GM20431 (cell line): Measurements from ENCODE around the gene ZNF598.
"Not testable (repeated sequence)": the region's sequence is repeated elsewhere in the genome, so short reads cannot be mapped to it uniquely, and the experiment has no call there.

Source experiments
- in situ Hi-C: fragments of 300-500 bp; cut with MseI, MboI; formaldehyde crosslinking; loops from one replicate; pipeline ENCODE4 v1.15.0; 2020; ENCODE audit warnings: low sequenced_read_pairs; ENCODE audit not compliant: unreplicated experiment

ZNF598 gene

DNA sequence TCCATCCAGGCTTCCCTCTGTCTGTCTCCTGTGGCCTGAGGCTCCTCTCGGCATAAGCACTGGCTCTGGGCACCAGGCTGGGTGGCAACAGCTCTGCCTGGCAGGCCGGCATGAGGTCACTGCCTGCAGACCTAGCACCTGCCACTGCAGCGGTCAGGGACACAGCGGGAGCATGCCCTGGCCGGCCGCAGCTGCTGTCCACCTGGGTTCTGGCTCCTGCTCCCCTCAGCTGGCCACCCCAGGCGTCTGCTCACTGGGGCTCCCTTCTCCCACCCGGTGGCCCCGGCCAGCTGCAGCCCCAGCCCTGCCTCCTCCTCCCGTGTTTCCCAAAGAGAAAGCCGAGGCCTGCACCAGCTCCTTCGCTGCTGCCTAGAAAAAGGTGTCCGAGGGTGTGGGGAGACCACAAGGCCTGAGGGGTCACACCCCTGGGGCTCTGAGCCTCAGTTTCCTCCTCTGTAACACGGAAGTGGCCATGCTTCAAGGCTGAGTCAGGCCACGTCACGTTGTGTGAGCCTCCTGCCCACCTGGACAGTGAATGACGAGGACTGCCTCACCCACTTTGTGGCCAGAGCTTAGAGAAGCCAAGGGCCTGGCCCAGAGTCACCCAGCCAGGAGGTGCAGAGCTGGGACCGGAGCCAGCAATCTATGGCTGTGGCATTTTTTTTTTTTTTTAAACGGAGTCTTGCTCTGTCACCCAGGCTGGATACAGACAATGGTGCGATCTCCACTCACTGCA lies 31.3 kb upstream of the ZNF598 start:
- in situ Hi-C loops: no loop called here

DNA sequence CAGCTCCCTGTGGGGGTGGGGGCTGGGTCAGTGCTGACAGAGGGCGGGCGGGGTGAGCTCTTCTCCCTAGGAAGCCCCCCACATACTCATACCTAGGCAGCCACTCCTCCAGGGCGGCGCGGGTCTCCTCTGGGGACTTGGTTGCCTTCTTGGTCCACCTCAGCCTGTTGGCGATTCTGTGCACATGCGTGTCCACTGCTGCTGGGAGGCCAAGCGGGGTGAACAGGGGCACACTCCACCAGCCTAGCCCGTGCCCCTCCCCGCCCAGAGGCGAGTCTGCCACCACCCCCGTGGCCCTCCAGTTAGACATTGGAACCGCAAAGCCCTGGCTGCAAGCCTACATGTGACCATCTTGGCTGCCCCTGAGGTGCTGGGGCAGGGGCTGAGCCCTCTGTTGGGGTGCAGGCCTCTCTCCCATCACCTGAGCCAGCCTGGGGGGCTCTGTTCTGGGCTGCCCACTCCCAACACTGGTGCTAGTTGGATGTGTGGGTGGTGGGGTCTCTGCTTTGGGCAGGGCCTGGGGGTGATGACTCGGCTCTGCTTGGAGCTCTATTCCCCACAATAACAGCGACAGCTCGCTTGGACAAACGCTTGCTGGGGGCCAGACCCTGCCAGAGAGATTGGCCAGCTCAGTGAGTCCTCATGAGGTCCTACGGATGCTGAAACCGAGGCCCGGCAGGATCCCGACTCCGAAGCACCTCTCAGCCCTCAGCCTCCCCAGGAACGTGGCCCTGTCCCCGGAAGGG lies 30.6 kb upstream of the ZNF598 start:
- in situ Hi-C loops: no loop called here

DNA sequence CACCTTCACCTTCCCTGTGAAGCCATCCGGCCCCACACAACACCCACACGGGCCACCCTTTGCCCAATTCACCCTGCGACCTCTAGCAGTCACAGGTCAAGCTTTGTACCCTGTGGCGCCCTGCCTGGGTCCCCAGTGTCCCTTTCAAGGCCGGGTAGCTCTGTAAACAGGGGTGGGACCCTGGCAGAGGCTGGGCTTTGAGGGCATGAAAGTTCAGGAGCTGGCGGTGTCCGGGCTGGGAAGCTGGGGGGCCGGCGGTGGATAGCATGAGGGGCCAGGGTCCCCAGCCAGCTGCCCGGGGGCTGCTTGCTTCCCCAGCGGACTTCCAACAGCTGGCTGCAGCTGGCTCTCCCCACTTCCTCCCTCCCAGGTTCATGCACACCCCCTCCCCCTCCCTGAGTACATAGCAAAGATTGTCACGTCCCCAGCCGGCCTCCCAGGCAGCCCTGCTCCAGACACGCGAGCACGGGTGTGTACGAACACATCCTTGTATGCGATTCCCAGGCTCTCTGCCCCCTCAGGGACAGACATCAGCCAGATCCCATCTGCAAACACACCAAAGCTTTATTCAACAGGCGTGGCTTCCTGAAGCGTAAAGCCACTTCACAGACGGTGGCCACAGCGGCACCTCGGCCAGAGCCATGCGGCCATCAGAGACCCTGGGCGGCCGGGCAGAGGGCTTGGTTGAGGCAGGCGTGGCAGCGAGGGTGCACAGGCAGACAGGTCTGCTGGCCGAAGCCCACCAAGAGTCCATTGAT lies 29.8 kb upstream of the ZNF598 start:
- in situ Hi-C loops: no loop called here

DNA sequence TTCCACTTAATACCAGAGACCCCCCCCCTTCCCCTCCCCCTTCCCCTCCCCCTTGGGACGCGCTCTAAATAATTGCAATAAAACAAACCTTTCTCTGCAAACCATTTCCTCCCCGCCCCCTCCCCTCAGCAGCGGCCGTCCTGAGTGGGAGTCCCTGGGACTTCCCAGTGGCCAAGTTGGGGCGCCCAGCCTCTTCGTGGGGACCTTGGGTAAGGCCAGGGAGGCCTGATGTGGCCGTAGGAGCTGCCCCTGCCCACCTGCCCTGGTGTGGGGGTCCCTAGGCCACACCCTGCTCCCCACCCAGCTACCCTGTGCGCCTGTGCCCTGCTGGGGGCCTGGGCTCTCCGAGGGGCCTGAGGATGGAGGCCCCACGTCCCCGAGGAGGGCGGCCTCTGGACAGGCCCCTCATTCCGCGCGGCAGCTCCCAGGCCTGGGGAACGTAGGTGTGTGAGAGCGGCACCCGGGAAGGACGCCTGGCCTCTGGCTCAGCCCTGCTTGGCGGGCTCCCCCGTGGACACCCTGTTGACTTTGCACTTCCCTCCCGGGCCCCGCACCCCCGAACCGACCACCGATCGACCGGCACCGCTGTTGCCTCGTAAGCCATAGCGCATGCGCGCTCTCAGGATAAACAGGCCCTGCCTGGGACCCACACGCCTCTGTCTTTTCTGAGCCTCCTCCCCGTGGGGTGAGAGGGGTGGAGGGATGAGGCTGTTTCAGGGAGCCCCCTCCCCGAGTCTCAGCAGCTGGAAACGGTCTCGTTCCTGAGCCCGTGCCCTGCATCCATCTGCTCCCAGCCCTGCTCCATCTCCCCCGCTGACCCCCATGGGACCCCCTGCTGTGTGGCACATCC lies 29.0 kb upstream of the ZNF598 start:
- in situ Hi-C loops: no loop called here

DNA sequence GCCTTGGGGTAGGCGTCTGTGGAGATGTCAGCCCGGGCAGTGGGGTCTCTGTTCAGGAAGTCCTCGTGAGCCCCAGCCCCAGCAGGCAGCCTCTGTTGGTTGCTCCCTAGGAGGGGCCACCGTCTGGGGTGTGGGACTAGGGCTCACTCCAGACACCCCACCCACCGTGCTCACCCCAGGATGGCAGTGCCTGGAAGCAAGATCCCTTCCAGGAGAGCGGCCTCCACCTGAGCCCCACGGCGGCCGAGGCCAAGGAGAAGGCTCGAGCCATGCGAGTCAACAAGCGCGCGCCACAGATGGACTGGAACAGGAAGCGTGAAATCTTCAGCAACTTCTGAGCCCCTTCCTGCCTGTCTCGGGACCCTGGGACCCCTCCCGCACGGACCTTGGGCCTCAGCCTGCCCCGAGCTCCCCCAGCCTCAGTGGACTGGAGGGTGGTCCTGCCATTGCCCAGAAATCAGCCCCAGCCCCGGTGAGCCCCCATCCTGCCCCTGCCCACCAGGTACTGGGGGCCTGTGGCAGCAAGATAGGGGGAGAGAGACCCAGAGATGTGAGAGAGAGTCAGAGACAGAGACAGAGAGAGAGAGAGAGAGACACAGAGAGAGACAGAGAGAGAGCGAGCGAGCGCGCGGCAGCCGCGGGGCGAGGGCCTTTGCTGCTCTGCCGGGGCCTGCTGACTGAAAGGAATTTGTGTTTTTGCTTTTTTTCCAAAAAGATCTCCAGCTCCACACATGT lies 28.2 kb upstream of the ZNF598 start:
- in situ Hi-C loops: no loop called here

DNA sequence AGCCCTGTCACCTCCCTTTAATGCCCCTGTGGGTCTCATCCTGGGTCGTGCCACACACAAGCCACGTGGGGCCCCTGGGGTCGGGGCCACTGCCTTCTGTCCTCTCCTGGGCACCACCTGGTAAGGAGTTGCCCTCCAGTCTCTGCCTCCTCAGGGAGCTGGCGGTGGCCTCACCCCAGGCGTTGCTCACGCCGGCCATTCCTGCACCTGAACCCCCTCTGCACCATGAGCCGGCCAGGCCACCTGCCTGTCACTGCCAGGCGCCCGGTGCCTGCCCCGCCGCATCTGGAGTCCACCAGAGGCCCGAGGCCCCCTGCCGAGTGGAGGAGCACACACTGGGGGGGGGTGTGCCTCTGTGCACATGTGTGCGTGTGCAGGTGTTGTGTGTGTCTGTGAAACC lies 27.5 kb upstream of the ZNF598 start:
- in situ Hi-C loops: no loop called here

DNA sequence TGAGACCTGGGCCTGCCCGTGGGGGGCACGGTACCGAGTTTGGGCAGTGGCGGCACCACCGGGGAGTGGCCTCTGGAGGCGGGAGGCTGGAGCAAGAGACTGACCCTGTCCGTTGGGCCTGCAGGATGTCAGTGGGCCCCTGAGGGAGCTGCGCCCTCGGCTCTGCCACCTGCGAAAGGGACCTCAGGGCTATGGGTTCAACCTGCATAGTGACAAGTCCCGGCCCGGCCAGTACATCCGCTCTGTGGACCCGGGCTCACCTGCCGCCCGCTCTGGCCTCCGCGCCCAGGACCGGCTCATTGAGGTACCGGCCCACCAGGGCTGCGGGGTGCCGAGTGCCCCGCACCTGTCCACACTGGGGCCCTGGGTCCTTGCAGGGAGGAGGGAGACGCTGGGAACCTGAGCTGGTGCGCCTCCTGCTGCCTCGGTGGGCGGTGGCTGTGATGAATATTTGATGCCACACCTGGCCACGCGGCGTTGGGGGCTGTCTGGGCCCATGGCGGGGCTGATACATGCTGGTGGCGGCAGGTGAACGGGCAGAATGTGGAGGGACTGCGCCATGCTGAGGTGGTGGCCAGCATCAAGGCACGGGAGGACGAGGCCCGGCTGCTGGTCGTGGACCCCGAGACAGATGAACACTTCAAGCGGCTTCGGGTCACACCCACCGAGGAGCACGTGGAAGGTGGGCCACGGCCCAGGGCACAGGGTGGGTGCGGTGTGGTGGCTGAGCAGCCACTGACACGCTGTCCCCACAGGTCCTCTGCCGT lies 26.8 kb upstream of the ZNF598 start:
- in situ Hi-C loops: no loop called here

DNA sequence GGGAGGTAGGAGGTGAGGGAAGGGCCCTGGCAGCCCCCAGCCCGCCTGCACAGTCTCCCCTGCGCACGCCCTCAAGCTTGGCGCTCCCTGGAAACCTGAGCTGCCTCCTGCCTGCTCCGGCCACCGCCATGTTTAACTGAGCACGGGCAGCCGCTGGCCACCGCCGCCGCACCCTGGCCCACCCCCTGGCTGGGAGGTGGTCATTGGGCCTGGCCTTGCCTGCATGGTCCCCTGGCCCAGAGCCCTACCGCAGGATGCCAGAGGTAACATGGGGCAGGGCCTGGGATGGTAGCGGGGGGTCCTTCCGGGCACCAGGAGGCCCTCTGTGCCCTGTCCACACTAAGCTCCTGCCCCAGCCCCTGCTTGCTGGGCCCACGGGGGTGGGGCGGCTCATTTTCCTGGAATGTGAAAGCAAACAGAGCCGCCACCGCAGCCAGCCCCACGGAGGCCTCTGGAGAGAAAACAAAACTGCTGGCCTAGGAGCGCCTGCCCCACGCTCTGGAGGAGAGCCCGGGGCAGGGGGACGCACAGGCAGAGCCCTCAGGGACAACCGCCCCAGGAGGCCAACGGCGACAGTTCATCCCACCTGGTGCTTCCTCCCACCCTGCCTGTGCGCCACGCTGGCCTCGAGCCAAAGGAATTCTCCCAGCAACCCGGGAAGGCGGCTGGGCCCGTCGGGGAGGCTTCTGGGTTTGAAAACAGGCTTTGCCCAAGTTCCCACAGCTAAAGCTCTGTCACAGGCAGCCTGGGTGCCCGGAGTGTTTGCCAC lies 26.0 kb upstream of the ZNF598 start:
- in situ Hi-C loops: no loop called here

DNA sequence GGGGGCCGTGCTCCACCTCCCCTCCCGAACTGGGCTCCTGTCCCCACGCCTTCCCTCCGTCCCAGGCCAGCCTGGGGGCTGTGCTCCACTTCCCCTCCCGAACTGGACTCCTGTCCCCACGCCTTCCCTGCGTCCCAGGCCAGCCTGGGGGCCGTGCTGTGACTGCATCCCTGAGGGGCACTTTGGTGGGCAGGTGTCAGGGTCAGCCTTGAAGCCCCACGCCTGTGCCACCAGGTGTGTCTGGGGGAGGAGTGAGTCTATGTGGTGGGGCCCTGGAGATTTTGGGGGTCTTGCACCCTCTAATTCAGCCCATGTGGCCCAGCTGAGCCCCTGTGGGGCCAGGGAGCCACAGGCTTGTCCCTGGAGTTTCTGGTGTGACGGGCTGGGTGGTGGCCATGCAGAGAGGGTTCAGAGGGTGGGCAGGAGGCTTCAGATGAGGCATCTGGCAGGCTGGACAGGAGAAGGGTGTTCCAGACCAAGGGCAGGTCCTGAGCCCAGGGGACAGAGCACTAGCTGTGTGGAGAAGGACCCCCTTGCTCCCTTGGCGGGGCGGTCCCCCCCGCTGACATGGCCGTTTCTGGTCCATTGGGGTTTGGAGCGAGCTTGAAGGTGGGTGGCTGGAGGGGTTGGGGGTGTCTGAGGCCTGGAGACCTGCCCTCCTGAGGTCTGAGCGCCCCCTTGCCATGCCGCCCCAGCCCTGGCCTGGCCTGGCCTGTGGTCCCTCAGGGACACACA lies 25.2 kb upstream of the ZNF598 start:
- in situ Hi-C loops: no loop called here

DNA sequence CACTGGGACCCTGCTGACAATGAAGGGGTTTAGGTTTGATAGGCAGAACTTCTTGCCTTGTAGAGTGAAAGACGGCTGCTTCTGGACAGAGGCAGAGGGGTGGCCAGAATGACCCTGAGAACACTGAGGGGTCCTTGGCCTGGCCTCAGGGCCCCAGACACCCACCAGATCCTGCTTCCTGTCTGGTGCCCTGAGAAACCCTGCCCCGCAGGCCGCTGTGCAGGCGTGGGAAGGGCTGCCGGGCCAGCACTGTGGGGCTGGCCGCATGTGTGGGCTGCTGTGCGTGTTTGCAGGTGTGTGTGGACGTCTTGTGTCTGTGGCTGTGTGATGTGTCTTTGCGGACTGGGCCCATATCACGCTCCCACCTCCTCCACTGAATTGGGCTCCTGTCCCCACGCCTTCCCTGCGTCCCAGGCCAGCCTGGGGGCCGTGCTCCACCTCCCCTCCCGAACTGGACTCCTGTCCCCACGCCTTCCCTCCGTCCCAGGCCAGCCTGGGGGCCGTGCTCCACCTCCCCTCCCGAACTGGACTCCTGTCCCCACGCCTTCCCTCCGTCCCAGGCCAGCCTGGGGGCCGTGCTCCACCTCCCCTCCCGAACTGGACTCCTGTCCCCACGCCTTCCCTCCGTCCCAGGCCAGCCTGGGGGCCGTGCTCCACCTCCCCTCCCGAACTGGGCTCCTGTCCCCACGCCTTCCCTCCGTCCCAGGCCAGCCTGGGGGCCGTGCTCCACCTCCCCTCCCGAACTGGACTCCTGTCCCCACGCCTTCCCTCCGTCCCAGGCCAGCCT lies 24.5 kb upstream of the ZNF598 start:
- in situ Hi-C loops: not testable (repeated sequence)

DNA sequence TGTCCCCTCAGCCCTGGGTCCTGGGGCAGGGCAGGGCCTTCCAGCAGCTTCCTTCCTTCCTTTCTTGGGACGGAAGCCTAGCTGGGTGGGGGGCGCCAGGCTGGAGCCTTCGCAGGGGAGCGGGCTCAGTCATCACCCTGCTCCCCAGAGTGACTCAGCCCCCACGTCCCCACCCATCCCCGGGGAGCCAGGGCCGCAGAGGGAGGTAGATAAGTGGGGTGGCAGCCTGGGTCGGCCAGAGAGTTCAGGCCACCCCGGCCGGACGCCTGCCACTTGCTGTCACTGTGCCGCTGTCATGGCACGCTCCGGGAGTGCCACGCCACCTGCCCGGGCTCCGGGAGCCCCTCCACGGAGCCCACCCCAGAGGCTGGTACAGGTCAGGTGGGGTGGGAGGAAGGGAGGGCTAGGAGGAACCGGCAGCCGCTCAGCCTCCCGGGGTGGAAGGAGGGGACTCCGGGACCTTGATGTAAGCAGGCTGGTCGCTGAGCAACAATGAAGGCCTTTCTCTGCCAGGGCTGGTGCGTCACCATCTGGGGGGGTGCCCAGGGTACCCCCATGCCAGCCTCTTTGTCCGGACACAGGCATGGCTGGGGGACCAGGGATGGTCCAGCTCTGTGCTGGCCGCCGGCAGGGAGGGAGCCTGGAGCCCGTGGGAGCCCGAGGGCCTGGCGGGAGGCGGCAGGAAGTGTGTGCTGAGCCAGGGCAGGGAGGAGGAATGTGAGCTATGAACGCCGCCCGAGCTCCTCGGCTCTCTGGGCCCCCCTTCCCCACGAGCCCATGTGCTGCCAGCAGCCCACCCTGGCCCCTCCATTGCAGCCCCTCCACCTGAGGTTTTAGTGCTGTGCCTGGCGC lies 23.7 kb upstream of the ZNF598 start:
- in situ Hi-C loops: no loop called here

DNA sequence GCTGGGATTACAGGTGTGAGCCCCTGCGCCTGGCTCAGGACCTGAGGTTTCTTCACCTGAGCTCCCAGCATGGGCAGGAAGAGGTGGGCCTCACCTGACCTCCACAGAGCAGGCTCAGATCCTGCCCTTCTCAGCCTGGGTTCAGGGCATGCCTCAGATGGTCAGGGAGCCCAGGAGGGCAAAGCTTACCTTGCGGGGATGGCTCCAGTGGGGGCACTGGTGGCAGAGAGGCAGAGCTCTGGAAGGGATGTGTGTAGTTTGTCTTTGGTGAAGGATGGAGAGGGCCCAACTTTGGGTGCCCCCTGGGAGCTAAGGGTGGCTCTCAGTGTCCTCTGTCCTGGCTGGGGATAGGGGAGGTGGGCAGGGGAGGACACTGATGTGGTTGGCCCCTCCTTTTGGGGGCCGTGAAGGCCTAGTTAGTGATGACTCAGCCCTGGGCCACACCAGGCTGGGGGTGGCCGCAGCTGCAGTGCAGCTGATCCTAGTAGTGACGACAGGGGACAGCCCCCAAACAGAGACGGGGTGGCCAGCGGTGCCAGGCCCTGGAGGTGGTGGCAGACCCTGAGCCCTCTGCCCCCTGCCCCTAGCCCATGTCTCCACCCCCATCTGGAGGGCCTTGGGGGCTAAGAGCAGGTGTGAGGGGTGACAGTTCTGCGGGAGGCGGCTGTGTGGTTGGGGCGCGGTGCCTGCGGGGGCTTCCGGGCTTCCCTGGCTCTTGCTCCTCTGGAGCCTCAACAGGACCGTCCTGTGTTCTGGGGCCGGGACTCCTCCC lies 22.9 kb upstream of the ZNF598 start:
- in situ Hi-C loops: no loop called here

DNA sequence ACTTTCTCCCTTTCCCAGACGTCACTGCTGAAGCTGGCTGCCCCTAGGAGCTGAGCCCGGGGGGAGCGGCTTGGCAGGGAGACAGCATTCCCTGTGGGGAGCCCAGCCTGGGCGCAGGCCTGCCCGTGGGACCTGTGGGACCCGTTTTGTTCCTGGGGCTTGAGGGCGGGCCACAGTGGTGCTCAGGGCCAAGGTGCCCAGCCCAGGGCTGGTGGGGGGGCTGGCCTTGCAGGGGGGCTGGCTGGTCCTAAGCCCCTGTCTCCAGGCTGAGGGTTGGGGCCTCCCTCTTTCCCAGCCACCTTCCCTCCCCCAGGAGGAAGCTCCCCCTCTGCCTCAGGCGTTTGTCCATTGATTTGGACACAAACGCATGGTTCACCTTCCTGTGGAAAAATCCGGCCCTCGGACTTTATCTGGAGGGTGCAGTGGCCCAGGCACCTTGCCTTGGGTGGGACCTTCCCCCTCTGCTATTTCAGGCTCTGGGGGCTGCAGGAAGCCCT lies 21.5 kb upstream of the ZNF598 start:
- in situ Hi-C loops: no loop called here

DNA sequence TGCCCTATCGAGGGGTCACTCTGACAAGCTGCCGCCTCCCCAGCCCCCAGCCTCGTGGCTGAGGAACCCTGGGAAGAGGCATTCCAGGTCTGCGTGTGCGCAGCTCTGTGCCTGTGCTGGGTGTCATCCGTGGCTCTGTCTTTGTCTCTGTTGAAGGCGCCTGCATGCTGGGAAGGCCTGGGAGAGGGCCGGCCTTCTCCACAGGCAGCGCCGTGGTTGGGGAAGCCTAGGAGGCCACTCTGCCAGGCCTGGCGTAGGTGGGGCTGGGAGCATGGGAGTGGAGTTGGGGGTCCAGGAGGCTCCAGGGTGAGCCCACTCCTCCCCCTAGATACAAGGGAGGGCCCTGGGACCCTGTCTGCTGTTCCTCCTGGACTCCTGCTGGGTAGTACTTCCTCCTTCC lies 20.4 kb upstream of the ZNF598 start:
- in situ Hi-C loops: no loop called here

DNA sequence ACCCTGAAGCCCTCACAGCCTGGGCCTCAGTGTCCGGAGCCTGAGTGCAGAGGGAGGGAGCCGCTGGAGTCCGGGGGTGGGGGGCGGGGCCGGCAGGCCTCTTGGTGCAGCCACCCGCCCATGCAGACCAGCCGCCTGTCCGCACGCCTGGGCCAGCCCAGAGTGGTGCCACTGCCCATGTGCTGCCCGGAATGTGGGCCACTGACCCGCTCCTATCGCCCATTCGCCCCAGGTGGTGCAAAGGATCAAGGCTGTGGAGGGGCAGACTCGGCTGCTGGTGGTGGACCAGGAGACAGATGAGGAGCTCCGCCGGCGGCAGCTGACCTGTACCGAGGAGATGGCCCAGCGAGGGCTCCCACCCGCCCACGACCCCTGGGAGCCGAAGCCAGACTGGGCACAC lies 19.7 kb upstream of the ZNF598 start:
- in situ Hi-C loops: loop anchor here (10.0 kb wide), 1 partner anchor 115 kb away; the partner anchor contains the start of gene RAB26
